DMS53 treated with DMSO at 0.1 percent for 48 hours (cell line): ENCODE data around the gene SLC7A1.

Experiments
- DNase-seq: peaks from one replicate; lab custom pipeline; 2025; ENCODE audit not compliant: unreplicated experiment; lab: John Stamatoyannopoulos, UW

The SLC7A1 gene

GRCh38 chr13:29513002-29513980 is 82.2 kb downstream of the SLC7A1 start:
- no peak for DNase-seq

- DNase-seq: no peak
These were observed 83.5 kb downstream of the SLC7A1 start for GRCh38 chr13:29511980-29512379.

- DNase-seq: no peak
These were observed 84.2 kb downstream of the SLC7A1 start for GRCh38 chr13:29511106-29511796.

- no peak for DNase-seq
These were observed 84.8 kb downstream of the SLC7A1 start for GRCh38 chr13:29510651-29511084.

- DNase-seq: no peak
These were observed 85.4 kb downstream of the SLC7A1 start for GRCh38 chr13:29509999-29510589.

- no peak for DNase-seq
These were observed 86.6 kb downstream of the SLC7A1 start for GRCh38 chr13:29508876-29509252.

GRCh38 chr13:29508130-29508875 is 87.2 kb downstream of the SLC7A1 start:
- DNase-seq: peak; percentile 66

- no peak for DNase-seq
These were observed 88.1 kb downstream of the SLC7A1 start for GRCh38 chr13:29507356-29507755.

- no peak for DNase-seq
These were observed 89.5 kb downstream of the SLC7A1 start for GRCh38 chr13:29505950-29506349.

- no peak for DNase-seq
These were observed 90.0 kb downstream of the SLC7A1 start for GRCh38 chr13:29505511-29505910.

GRCh38 chr13:29504691-29505090 is 90.8 kb downstream of the SLC7A1 start:
- DNase-seq: no peak

GRCh38 chr13:29503041-29503837 is 92.2 kb downstream of the SLC7A1 start:
- DNase-seq: peak; percentile 28

- DNase-seq: no peak
These were observed 93.0 kb downstream of the SLC7A1 start for GRCh38 chr13:29502391-29503008.

GRCh38 chr13:29501674-29502073 is 93.8 kb downstream of the SLC7A1 start:
- DNase-seq: no peak

GRCh38 chr13:29500386-29500785 is 95.1 kb downstream of the SLC7A1 start:
- no peak for DNase-seq

- no peak for DNase-seq
These were observed 95.9 kb downstream of the SLC7A1 start for GRCh38 chr13:29499506-29500165.

GRCh38 chr13:29498426-29499040 is 97.0 kb downstream of the SLC7A1 start:
- DNase-seq: peak; percentile 9

GRCh38 chr13:29497137-29497654 is 98.3 kb downstream of the SLC7A1 start:
- no peak for DNase-seq
